GM06990 (cell line): ENCODE data around the gene CNOT1.

Experiments used
- DNase-seq: peaks from one replicate; pipeline ENCODE4 v3.0.0-alpha.2; 2011; ENCODE audit not compliant: insufficient read length; ENCODE audit errors: extremely low read depth
- H3K27me3 ChIP-seq: replicated peaks from 2 replicates; pipeline ENCODE4 v1.6.0; 2011; ENCODE audit warnings: low read length; ENCODE audit not compliant: control insufficient read depth, insufficient read depth
- H3K36me3 ChIP-seq: 2 replicates; pipeline ENCODE4 v1.5.1; 2011; ENCODE audit warnings: low read length; ENCODE audit not compliant: control insufficient read depth, insufficient read depth
- H3K4me3 ChIP-seq: replicated peaks from 2 replicates; pipeline ENCODE4 v1.5.1; 2011; ENCODE audit warnings: low read depth, mild to moderate bottlenecking, control low read depth, low read length
- TF ChIP-seq, protein P1 (sequence below): IDR thresholded peaks from 2 replicates; pipeline ENCODE4 v1.5.1; 2011; ENCODE audit warnings: low read length, control low read depth, mild to moderate bottlenecking, inconsistent platforms; ENCODE audit not compliant: insufficient read depth, poor library complexity, severe bottlenecking

Gene CNOT1

GRCh38 chr16:58509256-58510096, 120.2 kb downstream of the CNOT1 start:
- no peaks in the 10 kb centered on the region for H3K36me3 ChIP-seq
- H3K4me3 ChIP-seq = no peak overlapping the region
- H3K27me3 ChIP-seq = no peaks in the 10 kb centered on the region
- TF ChIP-seq, protein P1, sequence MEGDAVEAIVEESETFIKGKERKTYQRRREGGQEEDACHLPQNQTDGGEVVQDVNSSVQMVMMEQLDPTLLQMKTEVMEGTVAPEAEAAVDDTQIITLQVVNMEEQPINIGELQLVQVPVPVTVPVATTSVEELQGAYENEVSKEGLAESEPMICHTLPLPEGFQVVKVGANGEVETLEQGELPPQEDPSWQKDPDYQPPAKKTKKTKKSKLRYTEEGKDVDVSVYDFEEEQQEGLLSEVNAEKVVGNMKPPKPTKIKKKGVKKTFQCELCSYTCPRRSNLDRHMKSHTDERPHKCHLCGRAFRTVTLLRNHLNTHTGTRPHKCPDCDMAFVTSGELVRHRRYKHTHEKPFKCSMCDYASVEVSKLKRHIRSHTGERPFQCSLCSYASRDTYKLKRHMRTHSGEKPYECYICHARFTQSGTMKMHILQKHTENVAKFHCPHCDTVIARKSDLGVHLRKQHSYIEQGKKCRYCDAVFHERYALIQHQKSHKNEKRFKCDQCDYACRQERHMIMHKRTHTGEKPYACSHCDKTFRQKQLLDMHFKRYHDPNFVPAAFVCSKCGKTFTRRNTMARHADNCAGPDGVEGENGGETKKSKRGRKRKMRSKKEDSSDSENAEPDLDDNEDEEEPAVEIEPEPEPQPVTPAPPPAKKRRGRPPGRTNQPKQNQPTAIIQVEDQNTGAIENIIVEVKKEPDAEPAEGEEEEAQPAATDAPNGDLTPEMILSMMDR = no peak
- no peak for DNase-seq

GRCh38 chr16:58508671-58509251, 120.9 kb downstream of the CNOT1 start:
- no peaks in the 10 kb centered on the region for H3K36me3 ChIP-seq
- TF ChIP-seq, protein P1 = no peak
- no peaks in the 10 kb centered on the region for H3K27me3 ChIP-seq
- no peak for DNase-seq
- H3K4me3 ChIP-seq = no peak overlapping the region

GRCh38 chr16:58507963-58508670, 121.5 kb downstream of the CNOT1 start:
- TF ChIP-seq, protein P1 = no peak
- no peak overlapping the region for H3K4me3 ChIP-seq
- H3K27me3 ChIP-seq = no peaks in the 10 kb centered on the region
- H3K36me3 ChIP-seq = no peaks in the 10 kb centered on the region
- DNase-seq = no peak

DNA sequence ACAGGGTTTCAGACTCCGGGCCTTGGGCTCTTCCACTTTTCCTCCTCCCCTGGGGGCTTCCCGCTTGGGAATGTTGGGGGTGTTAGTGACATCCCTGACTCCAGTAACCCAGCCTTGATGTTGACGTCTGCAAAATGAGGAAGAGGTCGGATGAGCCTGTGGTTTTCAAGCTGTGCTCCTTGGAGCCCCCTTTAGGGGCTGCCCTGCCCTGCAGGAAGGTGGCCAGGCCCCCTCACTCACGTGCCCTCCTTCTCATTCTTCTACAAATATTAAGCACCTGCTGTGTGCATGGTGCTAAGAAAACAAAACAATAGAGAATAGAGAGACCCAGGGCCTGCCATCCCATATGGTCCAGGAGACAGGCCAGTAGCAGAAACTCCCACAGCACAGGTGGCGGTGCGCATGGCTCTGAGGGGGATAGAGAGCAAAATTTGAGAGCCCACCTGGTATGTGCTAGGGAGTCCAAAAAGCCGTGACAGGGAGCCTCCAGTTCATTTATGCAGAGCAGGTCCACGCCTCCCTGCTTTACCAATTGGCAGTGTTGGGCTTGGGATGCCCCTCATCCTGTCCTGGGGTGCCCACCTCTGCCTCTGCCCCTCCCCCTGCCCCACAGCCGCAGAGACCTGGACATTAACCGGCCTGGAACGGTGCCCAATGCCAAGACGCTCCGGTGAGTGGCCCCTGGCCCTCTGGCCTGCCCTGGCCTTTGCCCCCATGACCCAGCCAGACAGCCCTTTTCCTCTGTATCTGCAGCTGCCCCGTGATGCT, 122.2 kb downstream of the CNOT1 start:
- H3K4me3 ChIP-seq = no peak overlapping the region
- TF ChIP-seq, protein P1 = no peak
- no peaks in the 10 kb centered on the region for H3K36me3 ChIP-seq
- no peaks in the 10 kb centered on the region for H3K27me3 ChIP-seq
- no peak for DNase-seq
